Esophagus muscularis mucosa (tissue), 3 donors: Measurements from ENCODE around the gene DBF4B.

Experiments
- CTCF ChIP-seq, 3 experiments: fragments of 200-600 bp in 2 of 3; fragments of 450-650 bp in 1 of 3; sonication (generic) in 2 of 3; IDR thresholded peaks; one replicate each; pipeline ENCODE4 v1.5.1; 2017 to 2019; ENCODE audit warnings: antibody characterized with exemption in 3 of 3, mild to moderate bottlenecking in 2 of 3, moderate library complexity in 1 of 3
- POLR2A ChIP-seq: fragments of 450-650 bp; IDR thresholded peaks from one replicate; pipeline ENCODE4 v1.6.1; 2017; ENCODE audit warnings: antibody characterized with exemption, moderate library complexity, mild to moderate bottlenecking, low read depth
- POLR2AphosphoS5 ChIP-seq, 2 donors: sonication (generic); formaldehyde crosslinking; IDR thresholded peaks; one replicate each; pipeline ENCODE4 v1.6.1; 2017; ENCODE audit warnings: antibody characterized with exemption in 2 of 2

- TF ChIP-seq CTCF (IDR thresholded peaks at IDR 0.05) (no peak), POLR2A (no peak), POLR2AphosphoS5 (IDR thresholded peaks at IDR 0.05) (no peak)
These were observed 73.9 kb downstream of the DBF4B start for GRCh38 chr17:44782326-44782850.
